Bronchial epithelial cell (primary cell): Measurements from ENCODE around the gene ISG20. TPM values are rescaled to one million over a fixed set of nuclear protein-coding genes. Genes with fewer than 3 reads are reported as not detected.
A peak's percentile ranks its signal among the peaks of the same experiment; 100 is the strongest.

Experiments
- DNase-seq: peaks from one replicate; pipeline ENCODE4 v3.0.0-alpha.2; 2010; ENCODE audit warnings: low read depth
- FAIRE-seq: peaks from 2 replicates; lab custom pipeline; 2011; peaks lifted over from hg19 to GRCh38; lab: Jason Lieb, UNC
- H3K27me3 ChIP-seq: 2 replicates; pipeline ENCODE4 v1.5.1; 2011; ENCODE audit warnings: low read length; ENCODE audit not compliant: control insufficient read depth, insufficient read depth
- H3K36me3 ChIP-seq: 2 replicates; pipeline ENCODE4 v1.5.1; 2011; ENCODE audit warnings: low read length; ENCODE audit not compliant: control insufficient read depth, insufficient read depth
- H3K4me3 ChIP-seq: 2 replicates; pipeline ENCODE4 v1.5.1; 2011; ENCODE audit warnings: mild to moderate bottlenecking, low read depth, low read length, control low read depth
- CTCF ChIP-seq: IDR thresholded peaks from 2 replicates; pipeline ENCODE4 v1.5.1; 2011; ENCODE audit warnings: mild to moderate bottlenecking, moderate library complexity, low read length, control low read depth, inconsistent platforms; ENCODE audit not compliant: insufficient read depth, severe bottlenecking
- total RNA-seq: library from RNA; depleted of rRNA; stranded (reverse); fragments of >200 nt; gene quantifications from 2 replicates; pipeline ENCODE4 v1.2.1, GENCODE V29; 2014

The ISG20 gene
- 18.4 and 99.9 TPM in 2 replicates for total RNA-seq

GRCh38 chr15:88638626-88639372 lies at the start of gene ISG20:
ISG20 (plus strand) TSS chr15:88639016; CDS start chr15:88639367, 351 bp downstream.
- Histone ChIP-seq H3K4me3 (peak within 1 kb of the TSS; percentile 36), H3K27me3 (no peaks in the 10 kb centered on the region), H3K36me3 (no peaks in the 10 kb centered on the region)
- DNase-seq, result peak; percentile 97
- peak; percentile 55 for FAIRE-seq
- TF ChIP-seq CTCF, result peak; percentile 64

DNA sequence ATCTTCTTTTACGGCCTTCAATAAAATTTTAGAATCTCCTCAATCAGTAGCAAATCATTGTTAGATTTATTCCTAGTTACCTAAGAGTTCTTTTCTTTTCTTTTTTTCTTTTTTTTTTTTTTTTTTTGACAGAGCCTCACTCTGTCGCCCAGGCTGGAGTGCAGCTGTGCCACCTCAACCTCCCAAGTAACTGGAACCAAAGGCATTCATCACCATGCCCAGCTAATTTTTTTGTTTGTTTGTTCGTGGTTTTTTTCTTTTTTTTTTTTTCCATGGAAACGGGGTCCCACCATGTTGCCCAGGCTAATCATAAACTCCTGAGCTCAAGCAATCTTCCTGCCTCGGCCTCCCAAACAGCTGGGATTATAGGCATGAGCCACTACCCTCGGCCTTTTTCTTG lies 48.1 kb upstream of the ISG20 start:
- DNase-seq (no peak), FAIRE-seq (no peak)
- no peak for TF ChIP-seq CTCF
- Histone ChIP-seq H3K27me3 (no peaks in the 10 kb centered on the region), H3K4me3 (no peak overlapping the region), H3K36me3 (no peaks in the 10 kb centered on the region)

DNA sequence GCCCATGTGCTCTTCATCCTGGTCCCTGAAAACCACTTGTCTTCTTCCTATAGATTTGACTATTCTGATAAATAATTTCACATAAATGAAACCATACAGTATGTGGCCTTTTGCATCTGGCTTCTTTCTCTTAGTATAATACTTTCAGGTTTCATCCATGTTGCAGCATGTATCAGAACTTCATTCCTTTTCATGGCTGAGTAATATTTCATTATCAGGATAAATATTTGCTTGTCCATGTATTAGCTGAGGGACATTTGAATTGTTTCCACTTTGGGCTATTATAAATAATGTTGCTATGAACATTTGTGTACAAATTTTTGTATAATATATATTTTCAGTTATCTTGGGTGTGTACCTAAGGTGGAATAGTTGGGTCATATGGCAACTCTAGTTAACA lies 47.4 kb upstream of the ISG20 start:
- Histone ChIP-seq H3K36me3 (no peaks in the 10 kb centered on the region), H3K4me3 (no peak overlapping the region), H3K27me3 (no peaks in the 10 kb centered on the region)
- FAIRE-seq (no peak), DNase-seq (no peak)
- no peak for TF ChIP-seq CTCF

GRCh38 chr15:88603885-88604284 lies 34.9 kb upstream of the ISG20 start:
- no peak overlapping the region for H3K4me3 ChIP-seq
- peaks cover 31% of the 10 kb centered on the region for H3K27me3 ChIP-seq
- TF ChIP-seq CTCF, result no peak
- FAIRE-seq (no peak), DNase-seq (no peak)
- H3K36me3 ChIP-seq, result no peaks in the 10 kb centered on the region

GRCh38 chr15:88604381-88605188 lies 34.2 kb upstream of the ISG20 start:
- DNase-seq (no peak), FAIRE-seq (no peak)
- H3K4me3 ChIP-seq, result no peak overlapping the region
- no peaks in the 10 kb centered on the region for H3K36me3 ChIP-seq
- H3K27me3 ChIP-seq, result peaks cover 31% of the 10 kb centered on the region
- no peak for TF ChIP-seq CTCF
